GM18498 (cell line): ENCODE data around the gene ADORA2B.
"Not testable (repeated sequence)": the region's sequence is repeated elsewhere in the genome, so short reads cannot be mapped to it uniquely, and the experiment has no call there.

Source experiments
- ATAC-seq: cut with Tn5 transposase; IDR thresholded peaks from one replicate; pipeline ENCODE4 v1.9.1; 2021; ENCODE audit warnings: mild to moderate bottlenecking, moderate library complexity; ENCODE audit not compliant: unreplicated experiment

ADORA2B gene

DNA sequence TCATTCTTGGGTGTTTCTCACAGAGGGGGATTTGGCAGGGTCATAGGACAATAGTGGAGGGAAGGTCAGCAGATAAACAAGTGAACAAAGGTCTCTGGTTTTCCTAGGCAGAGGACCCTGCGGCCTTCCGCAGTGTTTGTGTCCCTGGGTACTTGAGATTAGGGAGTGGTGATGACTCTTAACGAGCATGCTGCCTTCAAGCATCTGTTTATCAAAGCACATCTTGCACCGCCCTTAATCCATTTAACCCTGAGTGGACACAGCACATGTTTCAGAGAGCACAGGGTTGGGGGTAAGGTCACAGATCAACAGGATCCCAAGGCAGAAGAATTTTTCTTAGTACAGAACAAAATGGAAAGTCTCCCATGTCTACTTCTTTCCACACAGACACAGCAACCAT lies 34.1 kb downstream of the ADORA2B start:
- not testable (repeated sequence) for ATAC-seq

DNA sequence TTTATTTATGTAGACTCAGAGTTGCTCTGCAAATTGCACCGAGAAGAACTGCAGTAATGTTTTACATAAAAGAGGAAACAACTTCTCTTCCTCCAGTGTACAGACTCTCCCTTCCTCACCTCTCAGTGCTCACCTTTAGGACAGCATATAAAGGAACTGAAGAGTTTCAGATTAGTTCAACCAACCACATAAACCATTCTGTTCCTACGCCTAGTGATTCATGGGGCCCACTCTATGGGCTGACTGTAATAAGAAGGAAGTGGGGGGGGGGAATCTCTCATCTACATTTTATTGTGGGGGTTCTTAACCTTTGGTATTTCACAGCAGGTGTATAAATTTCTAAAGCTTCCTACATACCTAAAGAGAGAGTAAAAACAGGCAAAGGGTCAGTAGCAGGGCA lies 36.3 kb downstream of the ADORA2B start:
- ATAC-seq = peak; percentile 84

- ATAC-seq = no peak
These were observed 37.0 kb downstream of the ADORA2B start for GRCh38 chr17:15981646-15982580.

- no peak for ATAC-seq
These were observed 51.4 kb downstream of the ADORA2B start for GRCh38 chr17:15996322-15996721.

DNA sequence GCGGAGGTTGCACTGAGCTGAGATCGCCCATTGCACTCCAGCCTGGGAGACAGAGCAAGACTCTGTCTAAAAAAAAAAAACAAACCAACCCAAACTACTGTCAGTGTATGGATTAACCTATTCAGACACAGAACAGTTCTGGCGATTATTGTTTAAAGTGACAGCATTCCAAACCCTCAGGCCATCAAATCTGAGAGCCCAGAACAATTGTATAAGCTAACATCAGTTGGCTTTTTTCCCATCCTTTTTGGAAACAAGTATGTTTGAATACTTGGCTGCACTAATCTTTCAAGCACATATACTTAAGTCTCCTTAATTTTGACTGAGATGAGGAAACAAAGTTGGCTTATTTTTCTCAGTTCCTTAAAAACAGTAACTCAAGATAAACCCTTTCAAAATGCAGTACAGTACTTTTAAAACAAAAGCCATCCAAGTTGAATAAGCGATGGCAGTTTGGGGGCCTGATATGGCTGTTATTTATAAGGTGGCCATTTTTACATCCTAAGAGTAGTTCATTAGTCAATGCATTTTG lies 53.2 kb downstream of the ADORA2B start:
- ATAC-seq = no peak

- ATAC-seq = peak; percentile 96
These were observed 54.4 kb downstream of the ADORA2B start, which contains the start of the genes TTC19 and ZSWIM7 for GRCh38 chr17:15999141-15999973. Gene TTC19, plus strand, starts transcription at chr17:15999824. Its CDS starts 25 bp downstream, at chr17:15999849. Gene ZSWIM7, minus strand, starts transcription at chr17:15999704. Its CDS starts 110 bp downstream, at chr17:15999594.

DNA sequence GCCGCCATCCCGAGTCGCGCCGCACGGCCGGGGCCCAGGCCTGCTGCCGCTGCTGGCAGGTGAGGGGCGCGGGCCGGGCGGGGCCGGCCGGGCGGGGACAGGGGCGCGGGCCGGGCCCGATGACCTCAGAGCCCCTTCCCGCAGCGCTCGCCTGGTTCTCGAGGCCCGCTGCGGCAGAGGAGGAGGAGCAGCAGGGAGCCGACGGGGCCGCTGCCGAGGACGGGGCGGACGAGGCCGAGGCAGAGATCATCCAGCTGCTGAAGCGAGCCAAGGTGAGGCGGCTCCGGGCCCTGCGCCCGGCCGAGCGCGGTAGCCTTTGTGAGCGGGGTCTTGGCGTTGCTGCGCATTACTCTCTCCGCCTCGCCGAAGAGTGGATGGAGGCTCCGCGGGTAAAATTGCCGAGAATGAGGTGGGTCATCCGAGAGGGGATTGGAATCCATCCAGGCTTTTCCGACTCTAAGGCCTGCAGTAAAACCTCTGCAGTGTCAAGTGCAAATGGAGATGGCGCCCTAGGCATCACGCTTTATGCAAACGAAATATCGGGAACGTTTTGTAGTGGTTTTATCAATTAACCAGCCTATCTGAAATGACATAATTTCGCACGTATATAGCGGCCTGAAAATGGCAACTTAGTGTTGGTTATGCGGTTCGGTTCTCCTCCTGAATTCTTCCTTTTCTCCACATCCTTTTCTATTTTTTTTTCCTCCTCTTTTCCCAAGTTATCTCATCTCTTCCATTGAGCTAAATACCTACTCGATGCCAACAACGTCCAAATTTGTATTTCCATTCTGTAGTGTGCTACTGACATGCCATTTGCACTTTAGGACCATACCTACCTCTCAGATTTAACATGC lies 55.3 kb downstream of the ADORA2B start:
- ATAC-seq = peak; percentile 29

- ATAC-seq = no peak
These were observed 56.4 kb downstream of the ADORA2B start for GRCh38 chr17:16001226-16001897.

DNA sequence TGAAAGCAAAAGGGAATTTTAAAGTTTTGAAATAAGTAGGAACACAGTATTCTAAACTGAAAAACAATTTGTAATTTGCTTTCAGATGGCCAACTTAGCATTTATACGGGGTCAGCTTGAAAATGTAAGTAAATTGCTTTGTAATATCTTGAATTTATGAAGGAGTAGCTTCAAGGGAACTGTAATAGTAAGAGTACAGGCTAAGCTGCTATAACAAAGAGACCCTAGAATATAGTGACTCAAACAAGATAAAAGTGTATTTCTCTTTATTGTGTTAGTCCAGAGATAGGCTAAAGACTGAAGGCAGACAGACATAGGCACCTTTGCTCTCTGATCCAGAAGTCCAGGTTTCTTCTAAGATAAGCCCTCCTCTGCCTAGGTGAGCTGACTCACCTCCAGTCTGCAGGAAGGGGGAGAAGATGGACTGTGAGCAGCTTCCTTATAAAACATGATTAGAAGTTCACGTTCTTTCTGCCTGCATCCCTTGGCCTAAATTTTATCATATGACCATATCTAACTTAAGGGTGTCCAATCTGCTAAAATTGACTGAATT lies 57.9 kb downstream of the ADORA2B start:
- no peak for ATAC-seq

GRCh38 chr17:16003841-16004240 lies 58.9 kb downstream of the ADORA2B start:
- no peak for ATAC-seq

- no peak for ATAC-seq
These were observed 60.7 kb downstream of the ADORA2B start for GRCh38 chr17:16005636-16006035.

- no peak for ATAC-seq
These were observed 62.5 kb downstream of the ADORA2B start for GRCh38 chr17:16007439-16007838.

DNA sequence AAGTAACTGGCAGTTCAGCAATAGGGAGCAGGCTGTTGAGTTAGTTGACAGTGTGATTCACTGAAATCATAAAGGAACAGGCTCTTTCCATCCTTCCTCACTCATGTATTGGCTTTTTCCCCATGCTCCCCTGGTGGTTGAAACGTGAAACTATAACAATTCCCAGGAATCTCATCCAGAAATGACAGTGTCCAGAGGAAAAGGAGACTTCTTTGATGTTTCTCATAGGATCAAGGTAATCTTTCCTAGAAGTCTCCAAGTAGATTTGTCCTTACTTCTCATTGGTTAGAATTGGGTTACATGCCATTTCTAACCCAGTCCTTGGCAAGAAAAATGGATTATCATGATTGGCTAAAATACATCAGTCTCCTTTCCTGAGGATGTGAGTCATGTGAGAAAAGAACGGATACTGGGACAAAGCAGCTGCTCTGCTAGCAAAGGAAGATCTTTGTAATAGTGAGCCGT lies 69.0 kb downstream of the ADORA2B start:
- ATAC-seq = no peak

- no peak for ATAC-seq
These were observed 74.4 kb downstream of the ADORA2B start for GRCh38 chr17:16019347-16019746.

- ATAC-seq = no peak
These were observed 79.0 kb downstream of the ADORA2B start for GRCh38 chr17:16023881-16024280.

DNA sequence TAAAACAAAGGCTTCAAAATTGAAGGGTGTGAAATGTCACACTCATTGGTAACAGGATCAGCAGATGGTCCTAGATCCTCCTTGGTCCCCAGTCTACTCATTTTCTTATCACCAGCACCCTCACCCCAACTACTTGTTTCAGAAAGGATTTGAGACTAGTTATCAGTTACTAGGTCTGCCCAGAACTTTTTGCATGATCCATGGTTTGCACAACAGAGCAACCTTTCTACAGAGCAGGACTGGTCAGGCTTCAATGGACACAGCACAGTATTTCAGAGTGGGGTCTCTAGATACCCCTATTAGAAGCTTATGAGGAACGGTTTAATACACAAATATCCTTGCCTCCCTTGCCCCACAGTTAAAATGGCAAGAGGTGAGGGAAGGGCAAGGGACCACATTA lies 80.3 kb downstream of the ADORA2B start:
- ATAC-seq = no peak
